ENCODE results near the gene ASPHD2.

- TF ChIP-seq EP300 (IDR thresholded peaks at IDR 0.05), result no peak
- TF ChIP-seq, protein P1, sequence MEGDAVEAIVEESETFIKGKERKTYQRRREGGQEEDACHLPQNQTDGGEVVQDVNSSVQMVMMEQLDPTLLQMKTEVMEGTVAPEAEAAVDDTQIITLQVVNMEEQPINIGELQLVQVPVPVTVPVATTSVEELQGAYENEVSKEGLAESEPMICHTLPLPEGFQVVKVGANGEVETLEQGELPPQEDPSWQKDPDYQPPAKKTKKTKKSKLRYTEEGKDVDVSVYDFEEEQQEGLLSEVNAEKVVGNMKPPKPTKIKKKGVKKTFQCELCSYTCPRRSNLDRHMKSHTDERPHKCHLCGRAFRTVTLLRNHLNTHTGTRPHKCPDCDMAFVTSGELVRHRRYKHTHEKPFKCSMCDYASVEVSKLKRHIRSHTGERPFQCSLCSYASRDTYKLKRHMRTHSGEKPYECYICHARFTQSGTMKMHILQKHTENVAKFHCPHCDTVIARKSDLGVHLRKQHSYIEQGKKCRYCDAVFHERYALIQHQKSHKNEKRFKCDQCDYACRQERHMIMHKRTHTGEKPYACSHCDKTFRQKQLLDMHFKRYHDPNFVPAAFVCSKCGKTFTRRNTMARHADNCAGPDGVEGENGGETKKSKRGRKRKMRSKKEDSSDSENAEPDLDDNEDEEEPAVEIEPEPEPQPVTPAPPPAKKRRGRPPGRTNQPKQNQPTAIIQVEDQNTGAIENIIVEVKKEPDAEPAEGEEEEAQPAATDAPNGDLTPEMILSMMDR (IDR thresholded peaks at IDR 0.05), result no peak
Observed at GRCh38 chr22:26437694-26438392, 8.8 kb downstream of the ASPHD2 start.
